Measurements from ENCODE around the gene CYTH1.
A peak's percentile ranks its signal among the peaks of the same experiment; 100 is the strongest.

CYTH1 gene

GRCh38 chr17:78693346-78694083 is 88.6 kb downstream of the CYTH1 start:
- peaks cover 53% of the 10 kb centered on the region for H3K36me3 Mint-ChIP-seq
- H3K27ac Mint-ChIP-seq, result peak overlapping the region; percentile 86

GRCh38 chr17:78692460-78693010 is 89.5 kb downstream of the CYTH1 start:
- peaks cover 42% of the 10 kb centered on the region for H3K4me1 Mint-ChIP-seq
- ATAC-seq (ENCODE audit: low read depth) (no peak), DNase-seq (ENCODE audit: low spot score in 2 of 2) (no peak)
- H3K27ac Mint-ChIP-seq, result no peak overlapping the region
- no peaks in the 10 kb centered on the region for H3K27me3 Mint-ChIP-seq
- H3K9me3 Mint-ChIP-seq, result no peaks in the 10 kb centered on the region
- peaks cover 55% of the 10 kb centered on the region for H3K36me3 Mint-ChIP-seq
- no peak overlapping the region for H3K4me3 Mint-ChIP-seq

More at GRCh38 chr17:78693346-78694083, 88.6 kb downstream of the CYTH1 start:
- ATAC-seq (ENCODE audit: low read depth), result no peak
- H3K4me1 Mint-ChIP-seq, result peaks cover 49% of the 10 kb centered on the region
- no peaks in the 10 kb centered on the region for H3K27me3 Mint-ChIP-seq
- no peaks in the 10 kb centered on the region for H3K9me3 Mint-ChIP-seq
- H3K4me3 Mint-ChIP-seq, result no peak overlapping the region
- no peak for DNase-seq (ENCODE audit: low spot score in 2 of 2)

- H3K36me3 Mint-ChIP-seq, result peaks cover 42% of the 10 kb centered on the region
- peak overlapping the region; percentile 5 for H3K27ac Mint-ChIP-seq
- H3K4me3 Mint-ChIP-seq, result no peak overlapping the region
- H3K27me3 Mint-ChIP-seq, result no peaks in the 10 kb centered on the region
- no peak for DNase-seq (ENCODE audit: low spot score in 2 of 2)
- peaks cover 8% of the 10 kb centered on the region for H3K4me1 Mint-ChIP-seq
- no peak for ATAC-seq (ENCODE audit: low read depth)
- no peaks in the 10 kb centered on the region for H3K9me3 Mint-ChIP-seq
Observed at GRCh38 chr17:78689029-78689428, 93.0 kb downstream of the CYTH1 start.

GRCh38 chr17:78687944-78688343 is 94.1 kb downstream of the CYTH1 start:
- H3K27me3 Mint-ChIP-seq, result no peaks in the 10 kb centered on the region
- H3K9me3 Mint-ChIP-seq, result no peaks in the 10 kb centered on the region
- H3K4me3 Mint-ChIP-seq, result no peak overlapping the region
- H3K4me1 Mint-ChIP-seq, result peaks cover 6% of the 10 kb centered on the region
- H3K27ac Mint-ChIP-seq, result no peak overlapping the region
- DNase-seq (ENCODE audit: low spot score in 2 of 2) (no peak), ATAC-seq (ENCODE audit: low read depth) (no peak)
- H3K36me3 Mint-ChIP-seq, result peaks cover 39% of the 10 kb centered on the region

GRCh38 chr17:78687125-78687524 is 94.9 kb downstream of the CYTH1 start:
- ATAC-seq (ENCODE audit: low read depth), result no peak
- Mint-ChIP-seq H3K27me3 (no peaks in the 10 kb centered on the region), H3K36me3 (peaks cover 32% of the 10 kb centered on the region), H3K27ac (no peak overlapping the region), H3K4me3 (no peak overlapping the region), H3K9me3 (no peaks in the 10 kb centered on the region), H3K4me1 (peaks cover 4% of the 10 kb centered on the region)
- no peak for DNase-seq (ENCODE audit: low spot score in 2 of 2)

GRCh38 chr17:78684026-78684425 is 98.0 kb downstream of the CYTH1 start:
- ATAC-seq (ENCODE audit: low read depth) (no peak), DNase-seq (ENCODE audit: low spot score in 2 of 2) (no peak)
- H3K27me3 Mint-ChIP-seq, result no peaks in the 10 kb centered on the region
- no peak overlapping the region for H3K4me3 Mint-ChIP-seq
- no peaks in the 10 kb centered on the region for H3K9me3 Mint-ChIP-seq
- H3K27ac Mint-ChIP-seq, result no peak overlapping the region
- peaks cover 34% of the 10 kb centered on the region for H3K36me3 Mint-ChIP-seq
- peaks cover 6% of the 10 kb centered on the region for H3K4me1 Mint-ChIP-seq

- peaks cover 34% of the 10 kb centered on the region for H3K36me3 Mint-ChIP-seq
- DNase-seq (ENCODE audit: low spot score in 2 of 2) (no peak), ATAC-seq (ENCODE audit: low read depth) (no peak)
- H3K4me1 Mint-ChIP-seq, result peaks cover 6% of the 10 kb centered on the region
- H3K4me3 Mint-ChIP-seq, result no peak overlapping the region
- H3K27ac Mint-ChIP-seq, result peak overlapping the region; percentile 64
- H3K9me3 Mint-ChIP-seq, result no peaks in the 10 kb centered on the region
- H3K27me3 Mint-ChIP-seq, result no peaks in the 10 kb centered on the region
Observed at GRCh38 chr17:78683408-78683961, 98.6 kb downstream of the CYTH1 start.

GRCh38 chr17:78682363-78682762 is 99.7 kb downstream of the CYTH1 start:
- no peaks in the 10 kb centered on the region for H3K9me3 Mint-ChIP-seq

GRCh38 chr17:78680436-78680835 is 101.6 kb downstream of the CYTH1 start:
- Mint-ChIP-seq H3K27me3 (no peaks in the 10 kb centered on the region), H3K4me1 (peaks cover 6% of the 10 kb centered on the region), H3K27ac (no peak overlapping the region), H3K9me3 (no peaks in the 10 kb centered on the region), H3K4me3 (no peak overlapping the region), H3K36me3 (peaks cover 26% of the 10 kb centered on the region)
- no peak for ATAC-seq (ENCODE audit: low read depth)
- DNase-seq (ENCODE audit: low spot score in 2 of 2), result no peak

More at GRCh38 chr17:78682363-78682762, 99.7 kb downstream of the CYTH1 start:
- peak overlapping the region; percentile 64 for H3K27ac Mint-ChIP-seq
- H3K36me3 Mint-ChIP-seq, result peaks cover 29% of the 10 kb centered on the region
- DNase-seq (ENCODE audit: low spot score in 2 of 2) (no peak), ATAC-seq (ENCODE audit: low read depth) (no peak)
- H3K27me3 Mint-ChIP-seq, result no peaks in the 10 kb centered on the region
- H3K4me1 Mint-ChIP-seq, result peaks cover 6% of the 10 kb centered on the region
- H3K4me3 Mint-ChIP-seq, result no peak overlapping the region

GRCh38 chr17:78679495-78680395 is 102.3 kb downstream of the CYTH1 start:
- Mint-ChIP-seq H3K4me1 (peaks cover 6% of the 10 kb centered on the region), H3K9me3 (no peaks in the 10 kb centered on the region), H3K36me3 (peaks cover 28% of the 10 kb centered on the region), H3K27me3 (no peaks in the 10 kb centered on the region), H3K27ac (peak overlapping the region; percentile 68), H3K4me3 (no peak overlapping the region)
- no peak for DNase-seq (ENCODE audit: low spot score in 2 of 2)
- no peak for ATAC-seq (ENCODE audit: low read depth)

GRCh38 chr17:78678711-78679110 is 103.4 kb downstream of the CYTH1 start:
- ATAC-seq (ENCODE audit: low read depth) (no peak), DNase-seq (ENCODE audit: low spot score in 2 of 2) (no peak)
- Mint-ChIP-seq H3K27ac (peak overlapping the region; percentile 68), H3K9me3 (no peaks in the 10 kb centered on the region), H3K27me3 (no peaks in the 10 kb centered on the region), H3K36me3 (peaks cover 30% of the 10 kb centered on the region), H3K4me1 (peaks cover 6% of the 10 kb centered on the region), H3K4me3 (no peak overlapping the region)

- DNase-seq (ENCODE audit: low spot score in 2 of 2), result no peak
- Mint-ChIP-seq H3K4me1 (peaks cover 6% of the 10 kb centered on the region), H3K36me3 (peaks cover 31% of the 10 kb centered on the region), H3K4me3 (no peak overlapping the region), H3K9me3 (no peaks in the 10 kb centered on the region), H3K27me3 (no peaks in the 10 kb centered on the region), H3K27ac (no peak overlapping the region)
- ATAC-seq (ENCODE audit: low read depth), result no peak
Observed at GRCh38 chr17:78678222-78678557, 103.9 kb downstream of the CYTH1 start.

GRCh38 chr17:78677303-78678221 is 104.5 kb downstream of the CYTH1 start:
- H3K27ac Mint-ChIP-seq, result no peak overlapping the region

More at GRCh38 chr17:78677303-78678221, 104.5 kb downstream of the CYTH1 start:
- no peaks in the 10 kb centered on the region for H3K27me3 Mint-ChIP-seq
- ATAC-seq (ENCODE audit: low read depth) (no peak), DNase-seq (ENCODE audit: low spot score in 2 of 2) (no peak)
- H3K36me3 Mint-ChIP-seq, result peaks cover 34% of the 10 kb centered on the region
- no peaks in the 10 kb centered on the region for H3K9me3 Mint-ChIP-seq
- no peak overlapping the region for H3K4me3 Mint-ChIP-seq
- H3K4me1 Mint-ChIP-seq, result peaks cover 8% of the 10 kb centered on the region
